CD4-positive, alpha-beta T cell (primary cell): ENCODE measurements around the gene SUPT3H. TPM values are rescaled to one million over a fixed set of nuclear protein-coding genes. Genes with fewer than 3 reads are reported as not detected.
A peak's percentile ranks its signal among the peaks of the same experiment; 100 is the strongest.

Source experiments
- ATAC-seq: fragments of 200-7000 bp; cut with Tn5 transposase; one replicate; pipeline ENCODE4 v1.10.0; 2022; ENCODE audit warnings: mild to moderate bottlenecking; ENCODE audit not compliant: poor library complexity
- CTCF ChIA-PET: fragments of 350-600 bp; sonication (Branson Sonifier 250); formaldehyde crosslinking; loops from one replicate; lab custom pipeline; 2021; ENCODE audit warnings: antibody characterized with exemption, inconsistent platforms; lab: Charles Lee
- POLR2A ChIA-PET: fragments of 350-600 bp; sonication (Branson Sonifier 250); formaldehyde crosslinking; loops from one replicate; lab custom pipeline; 2021; ENCODE audit warnings: antibody characterized with exemption, inconsistent platforms; lab: Charles Lee
- DNase-seq, 14 experiments: peaks; one replicate each; pipeline ENCODE4 v3.0.0-alpha.2; 2013 to 2020; ENCODE audit warnings: mixed read lengths in 2 of 14
- H3K27ac ChIP-seq, 2 donors: one replicate each; pipeline versions ENCODE4 v1.5.1 to v1.7.0; 2013; ENCODE audit warnings: low read length in 2 of 2, low read depth in 1 of 2, mild to moderate bottlenecking in 1 of 2
- H3K27me3 ChIP-seq, 2 experiments: 1 replicate in 1 of 2; 2 replicates in 1 of 2; pipeline versions ENCODE4 v1.6.1 to v1.7.0; 2013; ENCODE audit warnings: low read length in 2 of 2, control low read depth in 1 of 2, mild to moderate bottlenecking in 1 of 2, moderate library complexity in 1 of 2; ENCODE audit not compliant: insufficient read depth in 2 of 2, control insufficient read depth in 1 of 2
- H3K36me3 ChIP-seq: one replicate; pipeline ENCODE4 v1.6.1; 2013; ENCODE audit warnings: low read length, control low read depth; ENCODE audit not compliant: insufficient read depth
- H3K4me1 ChIP-seq: one replicate; pipeline ENCODE4 v1.6.1; 2013; ENCODE audit warnings: low read length, control low read depth; ENCODE audit not compliant: insufficient read depth
- H3K4me3 ChIP-seq: one replicate; pipeline ENCODE4 v1.5.1; 2013; ENCODE audit warnings: mild to moderate bottlenecking, low read length, moderate library complexity
- H3K9me3 ChIP-seq, 2 experiments: 1 replicate in 1 of 2; 2 replicates in 1 of 2; pipeline versions ENCODE4 v1.6.1 to v1.7.0; 2013; ENCODE audit warnings: low read length in 2 of 2, mild to moderate bottlenecking in 2 of 2, control low read depth in 1 of 2, moderate library complexity in 1 of 2; ENCODE audit not compliant: control insufficient read depth in 1 of 2, insufficient read depth in 1 of 2
- H3K27ac Mint-ChIP-seq: one replicate; pipeline ENCODE4 v1.8.0; 2020; ENCODE audit warnings: mixed read lengths
- H3K27me3 Mint-ChIP-seq: one replicate; pipeline ENCODE4 v1.8.0; 2021; ENCODE audit warnings: mixed read lengths
- H3K36me3 Mint-ChIP-seq: one replicate; pipeline ENCODE4 v1.8.0; 2021; ENCODE audit warnings: low read depth, mixed read lengths
- H3K4me1 Mint-ChIP-seq: one replicate; pipeline ENCODE4 v1.8.0; 2021; ENCODE audit warnings: low read depth, mixed read lengths
- H3K4me3 Mint-ChIP-seq: one replicate; pipeline ENCODE4 v1.8.0; 2020; ENCODE audit warnings: mild to moderate bottlenecking, mixed read lengths
- H3K9me3 Mint-ChIP-seq: one replicate; pipeline ENCODE4 v1.8.0; 2020; ENCODE audit warnings: mixed read lengths
- CTCF ChIP-seq: fragments of 200-600 bp; IDR thresholded peaks from one replicate; pipeline ENCODE4 v1.8.0; 2022; ENCODE audit warnings: antibody characterized with exemption, mild to moderate bottlenecking
- intact Hi-C, 2 experiments: fragments of 100-400 bp; cut with DNase I in 1 of 2; cut with micrococcal nuclease in 1 of 2; formaldehyde crosslinking; loops; one replicate each; pipeline versions ENCODE4 v1.15.1 to v1.9.0; 2023 to 2025; cut with DNase I, micrococcal nuclease
- polyA plus RNA-seq, 2 donors: library from polyadenylated mRNA; unstranded; fragments of 120-200 nt; gene quantifications; one replicate each; pipeline ENCODE4 v1.2.1, GENCODE V29; 2013
- total RNA-seq, 174 experiments: library from RNA in 2 of 174; stranded (reverse) in 2 of 174; gene quantifications; one replicate each; pipeline ENCODE4 v1.2.3 and lab custom pipeline; 2021 to 2026

The SUPT3H gene
- total RNA-seq (10 to 100 TPM in 1 of 2 experiments, 1 to 10 TPM in 1; 8.9 to 10.5 TPM), total RNA-seq (lab: John Stamatoyannopoulos, UW) (3.5 to 24.4 (median 14.1) reads per million in 172 experiments)
- 10.2 TPM for polyA plus RNA-seq (2013, experiment 1 of 2)
- 12.1 TPM for polyA plus RNA-seq (2013, experiment 2 of 2)

DNA sequence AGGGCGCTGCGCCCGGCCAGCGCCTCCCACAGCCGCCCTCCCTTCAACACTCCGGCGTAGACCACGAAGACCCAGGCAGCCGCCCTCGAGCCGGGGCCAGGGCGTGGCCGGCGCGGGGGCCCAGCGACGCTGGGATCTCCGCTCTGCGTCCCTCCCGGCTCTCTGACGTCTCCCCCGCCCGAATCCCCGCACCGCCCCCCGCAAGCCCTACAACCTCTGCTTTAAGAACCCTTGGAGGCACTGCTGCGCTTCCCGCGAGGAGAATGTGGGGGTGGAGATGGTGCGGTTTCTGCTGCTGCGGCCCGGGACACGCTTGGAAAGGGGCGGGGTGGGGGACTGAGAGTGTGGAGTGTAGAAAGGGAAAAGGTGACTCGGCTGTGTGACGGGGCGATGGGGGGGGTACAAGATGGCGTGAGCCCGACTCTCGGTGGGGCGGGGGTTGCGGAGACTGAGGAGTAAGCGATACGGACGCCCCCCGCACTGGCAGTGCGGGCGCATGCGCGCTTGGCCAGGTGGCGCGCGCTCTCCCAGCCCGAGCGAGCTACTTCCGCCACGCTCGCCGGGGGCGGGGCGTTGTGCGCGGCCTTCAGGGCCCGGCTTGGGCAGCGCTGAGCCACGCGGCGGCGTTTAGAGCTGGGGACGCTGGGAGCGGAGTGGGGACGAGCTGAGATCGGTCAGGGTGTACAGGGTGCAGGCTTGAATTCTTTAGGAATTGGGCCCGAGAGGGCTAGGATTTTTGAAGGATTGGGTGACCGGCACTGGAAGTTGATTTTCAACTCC is at the start of gene SUPT3H:
SUPT3H (minus strand) TSS at position 381 of the 780 bp plus-strand sequence.
- H3K27me3 ChIP-seq, result no peaks in the 10 kb centered on the region
- H3K9me3 ChIP-seq, result no peaks in the 10 kb centered on the region
- DNase-seq, result peak; percentile 74 to 98 (median 86)
- H3K36me3 ChIP-seq, result no peaks in the 10 kb centered on the region
- POLR2A ChIA-PET, result interaction anchor here (0.6 to 2.4 kb wide), 37 partner anchors 9 to 722 kb away, joined by 3 to 22 read pairs (median 4); partner anchors contain the start of gene RUNX2
- H3K27me3 Mint-ChIP-seq, result no peaks in the 10 kb centered on the region
- ATAC-seq, result peak; percentile 80
- no peak for TF ChIP-seq CTCF
- peaks cover 18% of the 10 kb centered on the region for H3K36me3 Mint-ChIP-seq
- CTCF ChIA-PET, result interaction anchor here (0.6 to 2.7 kb wide), 8 partner anchors 9 to 722 kb away, joined by 3 to 9 read pairs (median 4); no protein-coding TSS in a partner anchor
- intact Hi-C loops, result loop anchor here (1.0 to 10.0 kb wide), 6 partner anchors 43 to 1115 kb away; partner anchors contain the start of gene ENPP4 (in 1 of the 2)
- H3K4me1 ChIP-seq, result peaks cover 8% of the 10 kb centered on the region
- peak within 1 kb of the TSS; percentile 85 for H3K4me3 ChIP-seq
- H3K4me1 Mint-ChIP-seq, result peaks cover 31% of the 10 kb centered on the region
- no peaks in the 10 kb centered on the region for H3K9me3 Mint-ChIP-seq
- H3K4me3 Mint-ChIP-seq, result peak within 1 kb of the TSS; percentile 100
- H3K27ac Mint-ChIP-seq, result peak within 1 kb of the TSS; percentile 99
- peak within 1 kb of the TSS; percentile 91 to 93 for H3K27ac ChIP-seq

DNA sequence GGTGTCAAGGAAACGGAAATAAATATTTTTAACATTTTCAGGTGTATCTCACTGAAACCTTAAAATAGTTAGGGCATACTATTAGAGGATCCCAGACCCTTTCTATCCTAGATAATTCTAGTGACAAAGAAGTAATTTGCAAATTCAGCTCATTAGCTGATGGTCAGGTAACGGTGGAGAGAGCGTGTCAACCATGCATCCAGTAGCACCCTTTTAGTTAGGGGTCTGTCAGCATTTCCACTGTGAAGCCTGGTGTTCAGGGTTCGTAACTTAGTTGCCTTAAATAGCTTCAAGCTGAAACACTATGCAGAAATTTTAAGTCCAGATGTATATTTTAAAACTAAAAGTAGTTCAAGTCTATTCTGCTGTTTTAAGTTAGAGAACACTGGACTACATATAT is 48.5 kb upstream of the SUPT3H start:
- peaks cover 6 to 10% of the 10 kb centered on the region in 2 experiments for H3K27me3 ChIP-seq
- no peak for TF ChIP-seq CTCF
- H3K36me3 Mint-ChIP-seq, result peaks cover 13% of the 10 kb centered on the region
- H3K4me3 Mint-ChIP-seq, result peak overlapping the region; percentile 47
- DNase-seq, result no peak
- intact Hi-C loops, result no loop called here
- H3K9me3 Mint-ChIP-seq, result no peaks in the 10 kb centered on the region
- H3K9me3 ChIP-seq, result no peaks in the 10 kb centered on the region
- H3K4me1 ChIP-seq, result peaks cover 38% of the 10 kb centered on the region
- H3K27me3 Mint-ChIP-seq, result peaks cover 15% of the 10 kb centered on the region
- H3K4me3 ChIP-seq, result peak overlapping the region; percentile 12
- peak overlapping the region in 1 of 2 donors; percentile 19 for H3K27ac ChIP-seq
- no peaks in the 10 kb centered on the region for H3K36me3 ChIP-seq
- no peak for ATAC-seq
- peak overlapping the region; percentile 79 for H3K27ac Mint-ChIP-seq
- POLR2A ChIA-PET, result interaction anchor here (0.9 to 1.2 kb wide), 5 partner anchors 10 to 288 kb away, joined by 3 to 6 read pairs (median 4); partner anchors contain the start of gene SUPT3H
- CTCF ChIA-PET, result interaction anchor here (2.3 kb wide), 1 partner anchor 11 kb away, joined by 5 read pairs; no protein-coding TSS in a partner anchor
- H3K4me1 Mint-ChIP-seq, result peaks cover 52% of the 10 kb centered on the region

DNA sequence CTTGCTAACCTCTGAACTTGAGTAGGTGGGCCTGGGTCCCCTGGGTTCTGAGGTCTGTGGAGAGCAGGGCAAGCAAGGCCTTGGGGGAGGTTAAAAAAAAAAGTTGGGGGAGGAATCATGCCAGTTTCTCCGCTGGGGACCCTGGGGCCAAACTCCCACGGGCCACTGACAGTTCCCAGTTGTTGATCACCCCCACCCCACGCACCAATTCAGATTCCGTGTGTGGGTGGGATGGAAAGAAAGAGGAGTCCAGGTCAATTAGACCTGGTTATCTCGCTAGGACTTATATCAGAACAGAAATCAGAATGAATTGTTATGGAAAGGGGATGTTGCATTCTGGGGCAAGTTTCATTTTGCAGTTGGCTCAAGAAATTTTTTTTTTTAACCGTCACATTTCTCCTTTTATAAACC is 46.7 kb upstream of the SUPT3H start:
- H3K9me3 ChIP-seq, result no peaks in the 10 kb centered on the region
- H3K4me1 ChIP-seq, result peaks cover 46% of the 10 kb centered on the region
- ATAC-seq, result no peak
- peak overlapping the region; percentile 7 to 59 for H3K27ac ChIP-seq
- DNase-seq, result no peak
- no peaks in the 10 kb centered on the region for H3K36me3 ChIP-seq
- peak overlapping the region; percentile 94 for H3K4me3 ChIP-seq
- peaks cover 18 to 20% of the 10 kb centered on the region in 2 experiments for H3K27me3 ChIP-seq
- peaks cover 21% of the 10 kb centered on the region for H3K36me3 Mint-ChIP-seq
- intact Hi-C loops, result loop anchor here (5.0 kb wide), 3 partner anchors 163 to 492 kb away; no protein-coding TSS in a partner anchor
- ChIA-PET POLR2A (interaction anchor here (1.0 to 2.5 kb wide), 2 partner anchors 13 to 210 kb away, joined by 3 to 9 read pairs; no protein-coding TSS in a partner anchor), CTCF (interaction anchor here (0.9 to 2.3 kb wide), 2 partner anchors 10 to 13 kb away, joined by 3 to 5 read pairs; no protein-coding TSS in a partner anchor)
- no peaks in the 10 kb centered on the region for H3K9me3 Mint-ChIP-seq
- H3K4me1 Mint-ChIP-seq, result peaks cover 54% of the 10 kb centered on the region
- peak overlapping the region; percentile 79 for H3K27ac Mint-ChIP-seq
- peaks cover 31% of the 10 kb centered on the region for H3K27me3 Mint-ChIP-seq
- no peak for TF ChIP-seq CTCF
- peak overlapping the region; percentile 87 for H3K4me3 Mint-ChIP-seq
